K562 (cell line): Measurements from ENCODE around the gene RBP3.

ENCODE experiments used
- CBX5 ChIP-seq: IDR thresholded peaks from 2 replicates; pipeline ENCODE4 v1.6.1; 2014; ENCODE audit warnings: low read depth, borderline replicate concordance
- MTA3 ChIP-seq: fragments of 450-650 bp; formaldehyde crosslinking; IDR thresholded peaks from 2 replicates; pipeline ENCODE4 v1.6.1; 2017; ENCODE audit warnings: mild to moderate bottlenecking, borderline replicate concordance
- NR2C2 ChIP-seq, 2 experiments: fragments of 200-800 bp in 1 of 2; sonication (Bioruptor generic) in 1 of 2; sonication (generic) in 1 of 2; formaldehyde crosslinking in 1 of 2; IDR thresholded peaks; 2 replicates each; pipeline versions ENCODE4 v1.6.1 to v1.8.0; 2016 to 2022; ENCODE audit warnings: mild to moderate bottlenecking in 1 of 2, missing compliant biosample characterization in 1 of 2, missing genetic modification characterization in 1 of 2, missing genetic modification reagents in 1 of 2
- POLR2AphosphoS5 ChIP-seq: IDR thresholded peaks from 2 replicates; pipeline ENCODE4 v1.6.1; 2011; ENCODE audit warnings: mild to moderate bottlenecking, low read depth, low read length, moderate library complexity; ENCODE audit not compliant: control insufficient read depth, insufficient read depth
- TCF7L2 ChIP-seq: fragments of 150-350 bp; IDR thresholded peaks from 2 replicates; pipeline ENCODE4 v1.6.1; 2016; ENCODE audit warnings: low read depth, mild to moderate bottlenecking, low read length, moderate library complexity
- ZBED1 ChIP-seq: IDR thresholded peaks from 2 replicates; pipeline ENCODE4 v1.6.1; 2014
- ZFP1 ChIP-seq: fragments of 450-650 bp; formaldehyde crosslinking; IDR thresholded peaks from 2 replicates; pipeline ENCODE4 v1.4.0; 2020; ENCODE audit warnings: mild to moderate bottlenecking, mixed read lengths

DNA sequence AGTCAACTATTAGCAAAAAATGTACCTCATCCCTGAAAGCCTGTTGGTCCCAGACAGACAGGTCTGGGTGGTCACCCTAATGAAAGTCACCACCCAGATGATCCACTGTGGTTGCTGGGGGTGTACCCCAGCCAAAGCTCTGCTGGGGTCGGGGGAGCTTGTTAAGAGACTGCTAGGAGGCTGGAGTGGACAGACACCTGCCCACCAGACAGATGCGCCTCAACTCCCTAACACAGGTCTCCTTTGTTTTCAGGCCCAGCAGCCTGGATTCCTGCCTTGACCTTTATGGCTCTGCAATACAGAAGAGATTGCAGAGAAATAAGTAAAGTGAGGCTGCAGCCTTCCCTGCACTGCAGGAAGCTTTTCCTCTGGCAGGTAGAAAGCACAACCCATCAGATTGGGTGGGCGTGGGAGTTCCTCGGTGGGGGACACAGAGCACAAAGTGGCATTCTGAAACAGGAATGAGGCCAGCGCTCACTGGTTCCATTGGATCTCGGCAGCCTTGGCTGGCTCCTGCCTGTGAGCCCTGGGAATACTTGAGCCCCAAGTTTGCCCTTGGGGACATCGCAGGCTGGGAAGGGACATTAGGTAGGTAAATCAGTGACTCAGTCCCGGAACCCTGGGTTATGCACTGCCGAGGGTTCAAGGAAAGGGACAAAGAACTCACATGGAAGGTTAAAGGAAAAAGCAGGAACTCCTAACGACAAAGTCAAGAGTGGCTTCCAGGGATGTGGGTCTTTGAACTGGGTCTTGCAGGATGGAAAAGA lies 53.9 kb downstream of the RBP3 start:
- TF ChIP-seq ZFP1 (CRISPR knock-in tag) (no peak), CBX5 (no peak), POLR2AphosphoS5 (no peak), ZBED1 (no peak), NR2C2 (CRISPR knock-in tag; IDR thresholded peaks at IDR 0.05) (no peak), NR2C2 (tag; IDR thresholded peaks at IDR 0.05) (no peak), TCF7L2 (no peak), MTA3 (no peak)
